ENCODE results near the gene POLR1G. TPM values are rescaled to one million over a fixed set of nuclear protein-coding genes. Genes with fewer than 3 reads are reported as not detected.

The POLR1G gene
- polyA plus RNA-seq, 2 of the 4 experiments (the other 2 are of a cell fraction) = 15.1 to 31.2 TPM

DNA sequence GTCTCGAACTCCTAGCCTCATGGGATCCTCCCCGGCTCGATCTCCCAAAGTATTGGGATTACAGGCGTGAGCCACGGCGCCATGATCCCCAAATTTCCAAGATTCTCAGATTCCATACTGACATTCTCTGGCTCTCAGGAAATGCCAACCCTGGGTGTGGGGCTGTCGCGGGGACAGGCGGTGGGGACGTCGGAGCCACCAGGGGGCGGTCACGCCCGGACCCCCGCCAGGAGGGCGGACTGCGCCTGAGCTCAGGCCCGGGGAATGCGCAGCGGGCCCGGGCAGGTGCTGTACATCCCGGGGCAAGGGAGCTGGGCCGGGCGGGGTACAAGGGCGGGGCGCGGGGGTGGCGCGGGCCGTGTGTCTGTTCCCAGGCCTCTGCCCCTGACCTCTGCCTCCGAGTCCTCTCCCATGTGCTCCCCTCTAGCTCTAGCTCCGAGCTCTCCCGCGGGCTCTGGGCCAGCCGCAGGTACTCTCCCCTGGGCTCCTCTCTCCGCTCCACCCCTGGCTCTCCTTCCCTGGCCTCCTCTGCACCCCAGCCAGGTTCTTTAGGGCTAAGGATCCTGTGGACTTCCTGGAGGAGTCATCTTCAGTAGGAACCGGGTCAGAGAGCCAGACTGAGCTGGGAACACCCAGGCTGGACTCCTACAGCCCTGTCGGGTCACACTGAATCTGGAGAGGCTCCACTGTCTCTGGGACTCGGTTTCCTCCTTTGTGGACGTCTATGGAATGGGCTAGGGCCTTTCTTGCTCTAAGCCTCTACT lies 4.0 kb upstream of the POLR1G start:
- peak overlapping the region; percentile 36 for H3K4me3 ChIP-seq
- WGBS (ENCODE audit: missing lambda C conversion rate) = 10% methylated on average over 17 of the region's 40 CpGs
- H3K27ac ChIP-seq = peak overlapping the region; percentile 94 to 96
- CTCF ChIA-PET = interaction anchor here (0.5 to 6.3 kb wide), 41 partner anchors 10 to 632 kb away, joined by 3 to 99 read pairs (median 5); partner anchors contain the start of genes BLOC1S3, ERCC1, ERCC2 and TRAPPC6A
- DNase-seq (ENCODE audit: low read depth in 1 of 2, low spot score in 1 of 2) (peak; percentile 85 to 96), FAIRE-seq (no peak), ATAC-seq (peak; percentile 28 to 56)
- POLR2A ChIA-PET = interaction anchor here (0.6 to 1.5 kb wide), 4 partner anchors 22 to 505 kb away, joined by 3 to 6 read pairs (median 3); partner anchors contain the start of genes BLOC1S3 and TRAPPC6A
- H3K4me1 ChIP-seq = peaks cover 31% of the 10 kb centered on the region
- H3K4me2 ChIP-seq = peak overlapping the region; percentile 86
- H3K9me3 ChIP-seq = no peaks in the 10 kb centered on the region
- TF ChIP-seq CEBPB (IDR thresholded peaks at IDR 0.05) (no peak), NR3C1 (IDR thresholded peaks at IDR 0.05) (no peak), EHMT2 (IDR thresholded peaks at IDR 0.05; ENCODE audit: low read depth) (no peak), EP300 (IDR thresholded peaks at IDR 0.05) (no peak), NPAS2 (CRISPR knock-in tag; IDR thresholded peaks at IDR 0.05; ENCODE audit: borderline replicate concordance) (no peak), ZFP36 (IDR thresholded peaks at IDR 0.05; ENCODE audit: borderline replicate concordance, partially characterized antibody) (peak; percentile 33), CHD4 (IDR thresholded peaks at IDR 0.05; ENCODE audit: borderline replicate concordance) (no peak), KDM5A (IDR thresholded peaks at IDR 0.05) (no peak), SMC3 (IDR thresholded peaks at IDR 0.05) (peak; percentile 76), RAD21 (conservative IDR thresholded peaks at IDR 0.05 in 1 of 2, IDR thresholded peaks at IDR 0.05 in 1 of 2) (peak; percentile 49 to 58; a peak in 3 of 5 replicates), JUNB (IDR thresholded peaks at IDR 0.05) (no peak), PHF8 (IDR thresholded peaks at IDR 0.05; ENCODE audit: borderline replicate concordance, low read depth) (no peak), CBX8 (IDR thresholded peaks at IDR 0.05) (no peak), RCOR1 (IDR thresholded peaks at IDR 0.05; ENCODE audit: low read depth, low read length) (no peak), MAFK (IDR thresholded peaks at IDR 0.05; ENCODE audit: partially characterized antibody) (no peak), ZC3H11A (IDR thresholded peaks at IDR 0.05) (no peak), SREBF2 (IDR thresholded peaks at IDR 0.05) (no peak), MAZ (IDR thresholded peaks at IDR 0.05; ENCODE audit: borderline replicate concordance, low read depth, low read length) (peak; percentile 17; the same call in 1 of the 2 replicates), NFE2L2 (conservative IDR thresholded peaks at IDR 0.05; ENCODE audit: low read length) (no peak), CHD2 (IDR thresholded peaks at IDR 0.05; ENCODE audit: low read length, partially characterized antibody) (peak; percentile 35), HEYL (CRISPR knock-in tag; IDR thresholded peaks at IDR 0.05) (no peak), POLR2A (IDR thresholded peaks at IDR 0.05; ENCODE audit: low read length) (no peak), ESRRA (IDR thresholded peaks at IDR 0.05; ENCODE audit: borderline replicate concordance, low read length) (no peak)
- TF ChIP-seq, protein P1, sequence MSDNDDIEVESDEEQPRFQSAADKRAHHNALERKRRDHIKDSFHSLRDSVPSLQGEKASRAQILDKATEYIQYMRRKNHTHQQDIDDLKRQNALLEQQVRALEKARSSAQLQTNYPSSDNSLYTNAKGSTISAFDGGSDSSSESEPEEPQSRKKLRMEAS (IDR thresholded peaks at IDR 0.05) = peak; percentile 67; the same call in 1 of the 2 replicates
- TF ChIP-seq, protein P2, sequence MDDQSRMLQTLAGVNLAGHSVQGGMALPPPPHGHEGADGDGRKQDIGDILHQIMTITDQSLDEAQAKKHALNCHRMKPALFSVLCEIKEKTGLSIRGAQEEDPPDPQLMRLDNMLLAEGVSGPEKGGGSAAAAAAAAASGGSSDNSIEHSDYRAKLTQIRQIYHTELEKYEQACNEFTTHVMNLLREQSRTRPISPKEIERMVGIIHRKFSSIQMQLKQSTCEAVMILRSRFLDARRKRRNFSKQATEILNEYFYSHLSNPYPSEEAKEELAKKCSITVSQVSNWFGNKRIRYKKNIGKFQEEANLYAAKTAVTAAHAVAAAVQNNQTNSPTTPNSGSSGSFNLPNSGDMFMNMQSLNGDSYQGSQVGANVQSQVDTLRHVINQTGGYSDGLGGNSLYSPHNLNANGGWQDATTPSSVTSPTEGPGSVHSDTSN (IDR thresholded peaks at IDR 0.05) = no peak
- TF ChIP-seq, protein P3, sequence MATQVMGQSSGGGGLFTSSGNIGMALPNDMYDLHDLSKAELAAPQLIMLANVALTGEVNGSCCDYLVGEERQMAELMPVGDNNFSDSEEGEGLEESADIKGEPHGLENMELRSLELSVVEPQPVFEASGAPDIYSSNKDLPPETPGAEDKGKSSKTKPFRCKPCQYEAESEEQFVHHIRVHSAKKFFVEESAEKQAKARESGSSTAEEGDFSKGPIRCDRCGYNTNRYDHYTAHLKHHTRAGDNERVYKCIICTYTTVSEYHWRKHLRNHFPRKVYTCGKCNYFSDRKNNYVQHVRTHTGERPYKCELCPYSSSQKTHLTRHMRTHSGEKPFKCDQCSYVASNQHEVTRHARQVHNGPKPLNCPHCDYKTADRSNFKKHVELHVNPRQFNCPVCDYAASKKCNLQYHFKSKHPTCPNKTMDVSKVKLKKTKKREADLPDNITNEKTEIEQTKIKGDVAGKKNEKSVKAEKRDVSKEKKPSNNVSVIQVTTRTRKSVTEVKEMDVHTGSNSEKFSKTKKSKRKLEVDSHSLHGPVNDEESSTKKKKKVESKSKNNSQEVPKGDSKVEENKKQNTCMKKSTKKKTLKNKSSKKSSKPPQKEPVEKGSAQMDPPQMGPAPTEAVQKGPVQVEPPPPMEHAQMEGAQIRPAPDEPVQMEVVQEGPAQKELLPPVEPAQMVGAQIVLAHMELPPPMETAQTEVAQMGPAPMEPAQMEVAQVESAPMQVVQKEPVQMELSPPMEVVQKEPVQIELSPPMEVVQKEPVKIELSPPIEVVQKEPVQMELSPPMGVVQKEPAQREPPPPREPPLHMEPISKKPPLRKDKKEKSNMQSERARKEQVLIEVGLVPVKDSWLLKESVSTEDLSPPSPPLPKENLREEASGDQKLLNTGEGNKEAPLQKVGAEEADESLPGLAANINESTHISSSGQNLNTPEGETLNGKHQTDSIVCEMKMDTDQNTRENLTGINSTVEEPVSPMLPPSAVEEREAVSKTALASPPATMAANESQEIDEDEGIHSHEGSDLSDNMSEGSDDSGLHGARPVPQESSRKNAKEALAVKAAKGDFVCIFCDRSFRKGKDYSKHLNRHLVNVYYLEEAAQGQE (IDR thresholded peaks at IDR 0.05) = no peak
- TF ChIP-seq, protein P4, sequence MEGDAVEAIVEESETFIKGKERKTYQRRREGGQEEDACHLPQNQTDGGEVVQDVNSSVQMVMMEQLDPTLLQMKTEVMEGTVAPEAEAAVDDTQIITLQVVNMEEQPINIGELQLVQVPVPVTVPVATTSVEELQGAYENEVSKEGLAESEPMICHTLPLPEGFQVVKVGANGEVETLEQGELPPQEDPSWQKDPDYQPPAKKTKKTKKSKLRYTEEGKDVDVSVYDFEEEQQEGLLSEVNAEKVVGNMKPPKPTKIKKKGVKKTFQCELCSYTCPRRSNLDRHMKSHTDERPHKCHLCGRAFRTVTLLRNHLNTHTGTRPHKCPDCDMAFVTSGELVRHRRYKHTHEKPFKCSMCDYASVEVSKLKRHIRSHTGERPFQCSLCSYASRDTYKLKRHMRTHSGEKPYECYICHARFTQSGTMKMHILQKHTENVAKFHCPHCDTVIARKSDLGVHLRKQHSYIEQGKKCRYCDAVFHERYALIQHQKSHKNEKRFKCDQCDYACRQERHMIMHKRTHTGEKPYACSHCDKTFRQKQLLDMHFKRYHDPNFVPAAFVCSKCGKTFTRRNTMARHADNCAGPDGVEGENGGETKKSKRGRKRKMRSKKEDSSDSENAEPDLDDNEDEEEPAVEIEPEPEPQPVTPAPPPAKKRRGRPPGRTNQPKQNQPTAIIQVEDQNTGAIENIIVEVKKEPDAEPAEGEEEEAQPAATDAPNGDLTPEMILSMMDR (IDR thresholded peaks at IDR 0.05) = peak; percentile 83
- TF ChIP-seq, protein P5, sequence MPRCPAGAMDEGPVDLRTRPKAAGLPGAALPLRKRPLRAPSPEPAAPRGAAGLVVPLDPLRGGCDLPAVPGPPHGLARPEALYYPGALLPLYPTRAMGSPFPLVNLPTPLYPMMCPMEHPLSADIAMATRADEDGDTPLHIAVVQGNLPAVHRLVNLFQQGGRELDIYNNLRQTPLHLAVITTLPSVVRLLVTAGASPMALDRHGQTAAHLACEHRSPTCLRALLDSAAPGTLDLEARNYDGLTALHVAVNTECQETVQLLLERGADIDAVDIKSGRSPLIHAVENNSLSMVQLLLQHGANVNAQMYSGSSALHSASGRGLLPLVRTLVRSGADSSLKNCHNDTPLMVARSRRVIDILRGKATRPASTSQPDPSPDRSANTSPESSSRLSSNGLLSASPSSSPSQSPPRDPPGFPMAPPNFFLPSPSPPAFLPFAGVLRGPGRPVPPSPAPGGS (IDR thresholded peaks at IDR 0.05) = no peak
- TF ChIP-seq, protein P6, sequence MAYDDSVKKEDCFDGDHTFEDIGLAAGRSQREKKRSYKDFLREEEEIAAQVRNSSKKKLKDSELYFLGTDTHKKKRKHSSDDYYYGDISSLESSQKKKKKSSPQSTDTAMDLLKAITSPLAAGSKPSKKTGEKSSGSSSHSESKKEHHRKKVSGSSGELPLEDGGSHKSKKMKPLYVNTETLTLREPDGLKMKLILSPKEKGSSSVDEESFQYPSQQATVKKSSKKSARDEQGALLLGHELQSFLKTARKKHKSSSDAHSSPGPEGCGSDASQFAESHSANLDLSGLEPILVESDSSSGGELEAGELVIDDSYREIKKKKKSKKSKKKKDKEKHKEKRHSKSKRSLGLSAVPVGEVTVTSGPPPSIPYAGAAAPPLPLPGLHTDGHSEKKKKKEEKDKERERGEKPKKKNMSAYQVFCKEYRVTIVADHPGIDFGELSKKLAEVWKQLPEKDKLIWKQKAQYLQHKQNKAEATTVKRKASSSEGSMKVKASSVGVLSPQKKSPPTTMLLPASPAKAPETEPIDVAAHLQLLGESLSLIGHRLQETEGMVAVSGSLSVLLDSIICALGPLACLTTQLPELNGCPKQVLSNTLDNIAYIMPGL (CRISPR knock-in tag; IDR thresholded peaks at IDR 0.05; ENCODE audit: borderline replicate concordance) = no peak
- TF ChIP-seq, protein P7, sequence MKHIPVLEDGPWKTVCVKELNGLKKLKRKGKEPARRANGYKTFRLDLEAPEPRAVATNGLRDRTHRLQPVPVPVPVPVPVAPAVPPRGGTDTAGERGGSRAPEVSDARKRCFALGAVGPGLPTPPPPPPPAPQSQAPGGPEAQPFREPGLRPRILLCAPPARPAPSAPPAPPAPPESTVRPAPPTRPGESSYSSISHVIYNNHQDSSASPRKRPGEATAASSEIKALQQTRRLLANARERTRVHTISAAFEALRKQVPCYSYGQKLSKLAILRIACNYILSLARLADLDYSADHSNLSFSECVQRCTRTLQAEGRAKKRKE (CRISPR knock-in tag; IDR thresholded peaks at IDR 0.05; ENCODE audit: low read depth) = no peak

Data from A549 (cell line).